Vagina (tissue), 2 donors: ENCODE data around the gene IFI35. TPM values are rescaled to one million over a fixed set of nuclear protein-coding genes. Genes with fewer than 3 reads are reported as not detected.

Source experiments
- DNase-seq, 2 donors: peaks; one replicate each; pipeline ENCODE4 v3.0.0-alpha.2; 2017; ENCODE audit errors: extremely low spot score in 2 of 2
- H3K27ac ChIP-seq: fragments of 200-600 bp; sonication (generic); one replicate; pipeline ENCODE4 v1.5.1; 2019
- H3K27me3 ChIP-seq: fragments of 200-600 bp; sonication (generic); one replicate; pipeline ENCODE4 v1.5.1; 2019
- H3K36me3 ChIP-seq, 2 donors: fragments of 200-600 bp; sonication (generic); one replicate each; pipeline ENCODE4 v1.5.1; 2017 to 2019
- H3K4me1 ChIP-seq: fragments of 200-600 bp; sonication (generic); one replicate; pipeline ENCODE4 v1.5.1; 2019
- H3K4me3 ChIP-seq, 2 donors: fragments of 200-600 bp; sonication (generic); 1 replicate in 1 of 2; 2 replicates in 1 of 2; pipeline ENCODE4 v1.5.1; 2016 to 2019
- H3K9me3 ChIP-seq: fragments of 200-600 bp; sonication (generic); one replicate; pipeline ENCODE4 v1.5.1; 2019
- CTCF ChIP-seq, 3 experiments: fragments of 450-650 bp in 2 of 3; fragments of 200-600 bp in 1 of 3; sonication (generic) in 1 of 3; IDR thresholded peaks; one replicate each; pipeline ENCODE4 v1.5.1; 2017 to 2019; ENCODE audit warnings: antibody characterized with exemption in 3 of 3, mild to moderate bottlenecking in 2 of 3, moderate library complexity in 2 of 3
- POLR2A ChIP-seq, 2 donors: fragments of 450-650 bp; IDR thresholded peaks; one replicate each; pipeline ENCODE4 v1.6.1; 2017; ENCODE audit warnings: antibody characterized with exemption in 2 of 2, mild to moderate bottlenecking in 2 of 2, moderate library complexity in 2 of 2
- POLR2AphosphoS5 ChIP-seq, 2 donors: sonication (generic); formaldehyde crosslinking; IDR thresholded peaks; one replicate each; pipeline ENCODE4 v1.9.0; 2017; ENCODE audit warnings: antibody characterized with exemption in 2 of 2, mild to moderate bottlenecking in 2 of 2, low read depth in 1 of 2; ENCODE audit not compliant: insufficient read depth in 1 of 2
- intact Hi-C: fragments of 100-400 bp; cut with DNase I; formaldehyde crosslinking; loops from one replicate; pipeline ENCODE4 v1.15.1; 2023
- total RNA-seq: library from RNA; depleted of rRNA; stranded (reverse); fragments of >200 nt; gene quantifications from one replicate; pipeline ENCODE4 v1.2.3, GENCODE V29; 2016

Gene IFI35
- total RNA-seq, 1 donor from 2014 or later, result 15.2 TPM

GRCh38 chr17:42980766-42981397, 25.7 kb upstream of the IFI35 start:
- Histone ChIP-seq H3K9me3 (no peaks in the 10 kb centered on the region), H3K36me3 (no peaks in the 10 kb centered on the region), H3K27me3 (no peaks in the 10 kb centered on the region), H3K4me1 (peaks cover 26% of the 10 kb centered on the region), H3K4me3 (peak overlapping the region; percentile 77 to 88), H3K27ac (peak overlapping the region; percentile 68)
- TF ChIP-seq POLR2A (IDR thresholded peaks at IDR 0.05) (no peak), POLR2AphosphoS5 (IDR thresholded peaks at IDR 0.05; ENCODE audit: insufficient read depth in 1 of 2, low read depth in 1 of 2) (no peak), CTCF (IDR thresholded peaks at IDR 0.05) (no peak)
- no peak for DNase-seq
- intact Hi-C loops, result no loop called here

GRCh38 chr17:42982266-42982665, 24.3 kb upstream of the IFI35 start:
- Histone ChIP-seq H3K27me3 (no peaks in the 10 kb centered on the region), H3K4me3 (no peak overlapping the region), H3K4me1 (peaks cover 26% of the 10 kb centered on the region), H3K36me3 (peaks cover 0 to 1% of the 10 kb centered on the region in 2 donors), H3K9me3 (no peaks in the 10 kb centered on the region), H3K27ac (no peak overlapping the region)
- TF ChIP-seq POLR2AphosphoS5 (IDR thresholded peaks at IDR 0.05; ENCODE audit: insufficient read depth in 1 of 2, low read depth in 1 of 2) (no peak), POLR2A (IDR thresholded peaks at IDR 0.05) (no peak), CTCF (IDR thresholded peaks at IDR 0.05) (no peak)
- intact Hi-C loops, result no loop called here
- DNase-seq, result no peak

- no peak overlapping the region for H3K27ac ChIP-seq
- intact Hi-C loops, result no loop called here
- H3K9me3 ChIP-seq, result no peaks in the 10 kb centered on the region
- H3K4me1 ChIP-seq, result peaks cover 17% of the 10 kb centered on the region
- no peak overlapping the region for H3K4me3 ChIP-seq
- peaks cover 0 to 31% of the 10 kb centered on the region in 2 donors for H3K36me3 ChIP-seq
- no peaks in the 10 kb centered on the region for H3K27me3 ChIP-seq
- no peak for DNase-seq
- TF ChIP-seq CTCF (IDR thresholded peaks at IDR 0.05) (no peak), POLR2AphosphoS5 (IDR thresholded peaks at IDR 0.05; ENCODE audit: insufficient read depth in 1 of 2, low read depth in 1 of 2) (no peak)
Observed at GRCh38 chr17:42985225-42985624, 21.4 kb upstream of the IFI35 start.

GRCh38 chr17:42989141-42989540, 17.4 kb upstream of the IFI35 start:
- intact Hi-C loops, result no loop called here
- Histone ChIP-seq H3K36me3 (peaks cover 0 to 56% of the 10 kb centered on the region in 2 donors), H3K9me3 (no peaks in the 10 kb centered on the region), H3K4me3 (no peak overlapping the region), H3K27ac (no peak overlapping the region), H3K27me3 (no peaks in the 10 kb centered on the region), H3K4me1 (no peaks in the 10 kb centered on the region)
- TF ChIP-seq CTCF (IDR thresholded peaks at IDR 0.05) (no peak), POLR2AphosphoS5 (IDR thresholded peaks at IDR 0.05; ENCODE audit: insufficient read depth in 1 of 2, low read depth in 1 of 2) (no peak), POLR2A (IDR thresholded peaks at IDR 0.05) (no peak)
- DNase-seq, result no peak
